ENCODE results near the gene IFI27.

- no peak for TF ChIP-seq EZH2phosphoT487 (IDR thresholded peaks at IDR 0.05; ENCODE audit: low read depth, severe bottlenecking, unreplicated experiment)
- no peak for TF ChIP-seq CTCF (IDR thresholded peaks at IDR 0.05; ENCODE audit: poor library complexity)
- no peak for TF ChIP-seq EZH2 (IDR thresholded peaks at IDR 0.05; ENCODE audit: borderline replicate concordance)
These were observed 2.5 kb downstream of the IFI27 start for GRCh38 chr14:94113073-94113472.

Data from hepatocyte (in vitro differentiated cells).